ENCODE measurements around the gene TSC22D1.

- TF ChIP-seq CTCF (conservative IDR thresholded peaks at IDR 0.05; ENCODE audit: low read depth, low read length) (no peak), EZH2 (IDR thresholded peaks at IDR 0.05; ENCODE audit: borderline replicate concordance, low read depth, low read length, poor library complexity, severe bottlenecking) (no peak)
Observed at GRCh38 chr13:44420376-44421220, 155.5 kb downstream of the TSC22D1 start.

All from A673 (cell line).